LNCaP clone FGC (cell line): ENCODE results near the gene UBASH3A.

Source experiments
- DNase-seq: peaks from one replicate; pipeline ENCODE4 v3.0.0-alpha.2; 2011; ENCODE audit warnings: low read depth
- H3K4me3 ChIP-seq: 2 replicates; pipeline ENCODE4 v1.5.1; 2011; ENCODE audit warnings: mild to moderate bottlenecking, low read depth, low read length, control low read depth
- CTCF ChIP-seq: IDR thresholded peaks from 2 replicates; pipeline ENCODE4 v1.5.1; 2012; ENCODE audit warnings: mild to moderate bottlenecking; ENCODE audit not compliant: control insufficient read depth, insufficient read depth; ENCODE audit errors: extremely low read depth

The UBASH3A gene

GRCh38 chr21:42475036-42475435 lies 71.3 kb downstream of the UBASH3A start:
- no peak for TF ChIP-seq CTCF
- DNase-seq = no peak
- no peak overlapping the region for H3K4me3 ChIP-seq

- no peak for TF ChIP-seq CTCF
- DNase-seq = no peak
- H3K4me3 ChIP-seq = no peak overlapping the region
Measured at GRCh38 chr21:42475526-42476387, 72.1 kb downstream of the UBASH3A start.

- TF ChIP-seq CTCF = no peak
- DNase-seq = no peak
- H3K4me3 ChIP-seq = no peak overlapping the region
Measured at GRCh38 chr21:42476388-42477331, 73.0 kb downstream of the UBASH3A start.

- no peak for DNase-seq
- TF ChIP-seq CTCF = no peak
- H3K4me3 ChIP-seq = no peak overlapping the region
Measured at GRCh38 chr21:42478504-42478903, 74.8 kb downstream of the UBASH3A start.

GRCh38 chr21:42479582-42479981 lies 75.9 kb downstream of the UBASH3A start:
- no peak overlapping the region for H3K4me3 ChIP-seq
- no peak for TF ChIP-seq CTCF
- no peak for DNase-seq

GRCh38 chr21:42480736-42481135 lies 77.0 kb downstream of the UBASH3A start:
- no peak for DNase-seq
- no peak for TF ChIP-seq CTCF
- H3K4me3 ChIP-seq = no peak overlapping the region
